HEK293T (cell line): ENCODE data around the gene TSFM.

Experiments
- ELF4 ChIP-seq: fragments of 450-650 bp; IDR thresholded peaks from 2 replicates; pipeline ENCODE4 v1.6.1; 2017; ENCODE audit warnings: antibody characterized with exemption
- FOXK2 ChIP-seq: fragments of 450-650 bp; IDR thresholded peaks from 2 replicates; pipeline ENCODE4 v1.6.1; 2016; ENCODE audit warnings: mild to moderate bottlenecking
- NFRKB ChIP-seq: fragments of 450-650 bp; IDR thresholded peaks from 2 replicates; pipeline ENCODE4 v1.6.1; 2016; ENCODE audit warnings: mild to moderate bottlenecking, moderate library complexity
- SP1 ChIP-seq: fragments of 450-650 bp; IDR thresholded peaks from 2 replicates; pipeline ENCODE4 v1.6.1; 2017

DNA sequence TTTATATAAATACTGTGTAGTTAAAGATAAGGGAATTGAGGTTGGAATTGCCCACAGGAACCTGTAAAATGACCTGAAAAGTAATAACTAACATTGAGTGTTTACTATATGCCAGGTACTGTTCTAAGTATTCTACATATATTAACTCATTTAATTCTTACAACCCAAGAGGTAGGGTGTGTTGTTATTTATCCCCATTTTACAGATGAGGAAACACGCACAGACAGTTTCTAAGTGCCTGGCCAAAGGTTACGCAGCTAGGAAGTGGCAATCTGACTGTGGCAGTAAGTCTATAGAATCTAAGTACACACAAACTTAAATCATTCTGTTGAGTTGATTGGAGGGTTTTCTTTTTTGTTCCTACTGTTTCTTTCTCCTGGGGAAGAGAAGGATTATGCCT lies 38.8 kb upstream of the TSFM start:
- TF ChIP-seq ELF4 = no peak
- TF ChIP-seq NFRKB = no peak
- no peak for TF ChIP-seq FOXK2
- TF ChIP-seq SP1 = no peak
